SHP77 (cell line): ENCODE results near the gene DIP2C.
"Not testable (repeated sequence)": the region's sequence is repeated elsewhere in the genome, so short reads cannot be mapped to it uniquely, and the experiment has no call there.

Source experiments
- DNase-seq, 2 experiments: peaks; one replicate each; lab custom pipeline; 2025; lab: John Stamatoyannopoulos, UW

Gene DIP2C

DNA sequence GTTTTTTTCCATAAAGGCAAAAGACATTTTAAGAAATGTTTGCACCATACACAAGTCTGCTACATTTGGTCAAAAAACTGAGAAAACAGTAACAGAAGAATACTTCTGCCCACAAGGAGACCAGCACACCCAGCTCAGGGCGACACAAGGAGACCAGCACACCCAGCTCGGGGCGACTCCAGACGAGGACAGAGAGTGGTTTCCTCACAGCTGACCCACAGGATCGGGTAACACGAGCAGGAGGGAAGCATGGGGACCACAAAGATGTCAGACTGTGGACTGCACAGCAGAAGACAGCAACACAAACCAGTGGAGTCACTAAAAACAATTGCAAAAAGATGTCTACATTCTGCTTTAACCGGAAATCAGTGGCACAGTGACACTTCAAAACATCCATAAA, 237.6 kb downstream of the DIP2C start:
- DNase-seq = no peak

DNA sequence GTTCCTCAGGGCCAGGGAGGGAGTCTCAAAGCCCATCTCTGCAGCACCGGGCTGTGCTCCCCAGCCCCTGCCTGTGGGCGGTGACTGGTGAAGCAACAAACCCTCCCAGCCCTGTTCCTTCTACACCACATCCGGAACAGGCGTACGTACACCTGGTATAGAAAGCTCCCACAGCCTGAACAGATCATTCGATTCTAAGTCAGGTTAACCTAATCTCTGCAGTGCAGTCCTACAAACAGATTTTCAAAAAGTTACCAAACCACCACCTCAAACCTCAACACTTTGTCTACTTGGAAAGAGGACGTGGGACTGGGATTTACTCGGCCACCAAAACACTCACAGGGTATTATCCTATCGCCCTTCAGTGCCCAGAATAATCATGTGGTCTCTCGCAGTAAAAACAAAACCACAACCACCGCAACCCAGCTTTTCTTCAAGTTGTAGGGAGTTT, 238.4 kb downstream of the DIP2C start:
- no peak for DNase-seq

DNA sequence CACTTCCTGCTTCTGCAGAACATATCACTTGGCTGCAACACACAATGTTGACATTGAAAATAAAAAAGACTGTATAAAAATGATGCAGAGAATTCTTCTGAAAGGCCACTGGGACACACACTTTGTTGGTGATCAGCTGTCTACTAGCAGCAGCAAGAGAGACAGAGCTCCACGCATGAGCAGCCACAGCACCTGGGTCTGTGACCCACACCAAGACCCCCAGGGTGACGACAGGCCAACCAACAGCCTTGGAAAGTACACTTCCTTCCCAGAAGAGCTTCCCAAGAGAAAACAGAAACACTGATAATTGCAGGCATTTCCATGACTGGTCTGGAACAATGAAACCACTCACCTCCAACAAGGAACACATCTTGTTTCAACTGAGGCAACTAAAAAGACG, 239.0 kb downstream of the DIP2C start:
- DNase-seq = no peak

DNA sequence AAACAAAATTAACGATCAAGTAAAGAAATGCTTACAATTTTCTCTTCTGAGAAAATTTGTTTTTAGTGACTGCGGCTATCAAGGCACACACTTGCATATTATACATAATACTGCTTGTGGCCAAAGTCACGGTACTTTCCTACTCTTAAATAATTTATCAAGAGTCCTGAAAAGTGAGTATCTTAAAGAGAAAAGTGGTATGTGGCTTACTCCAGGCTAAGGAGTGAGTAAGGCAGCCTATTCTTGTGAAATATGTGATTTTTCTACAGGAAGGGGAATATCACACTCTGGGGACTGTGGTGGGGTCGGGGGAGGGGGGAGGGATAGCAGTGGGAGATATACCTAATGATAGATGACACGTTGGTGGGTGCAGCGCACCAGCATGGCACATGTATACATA, 240.1 kb downstream of the DIP2C start:
- DNase-seq = not testable (repeated sequence)

DNA sequence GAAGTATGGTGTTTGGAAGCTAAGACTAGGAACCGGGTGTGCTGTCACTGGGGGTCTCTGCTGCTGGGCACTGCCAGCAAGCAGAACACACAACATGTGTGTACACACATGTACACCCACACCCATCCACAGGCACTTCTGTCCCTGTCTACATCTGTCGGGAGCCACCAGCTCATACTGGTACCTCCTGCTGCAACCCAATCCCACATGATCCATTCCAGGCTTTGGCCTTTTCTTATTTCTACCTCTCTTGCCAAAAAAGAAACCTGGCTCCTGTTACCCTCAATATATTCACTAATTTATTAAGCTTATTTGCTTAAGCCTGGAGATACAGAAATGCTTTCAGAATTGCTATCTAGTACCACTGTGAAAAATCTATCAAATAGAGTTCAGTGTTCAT, 246.0 kb downstream of the DIP2C start:
- DNase-seq = no peak

DNA sequence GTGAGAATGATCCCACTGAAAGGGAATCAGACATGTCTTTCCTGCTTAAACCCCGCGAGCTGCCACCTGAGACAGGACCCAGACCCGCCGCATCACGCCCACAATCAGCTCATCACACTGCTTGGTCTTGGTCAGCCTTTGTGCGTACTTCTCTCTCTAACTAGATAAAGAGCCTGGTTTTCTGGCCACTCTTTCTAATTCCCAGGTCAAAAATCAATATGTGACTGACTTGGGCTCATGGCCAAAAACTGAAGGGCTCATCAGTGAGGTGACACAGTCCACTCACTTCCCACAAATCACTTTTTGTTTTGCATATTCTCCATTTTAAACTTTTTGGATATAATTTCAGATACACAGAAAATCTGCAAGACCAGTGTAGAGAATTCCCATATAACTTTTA, 247.3 kb downstream of the DIP2C start:
- DNase-seq = no peak

DNA sequence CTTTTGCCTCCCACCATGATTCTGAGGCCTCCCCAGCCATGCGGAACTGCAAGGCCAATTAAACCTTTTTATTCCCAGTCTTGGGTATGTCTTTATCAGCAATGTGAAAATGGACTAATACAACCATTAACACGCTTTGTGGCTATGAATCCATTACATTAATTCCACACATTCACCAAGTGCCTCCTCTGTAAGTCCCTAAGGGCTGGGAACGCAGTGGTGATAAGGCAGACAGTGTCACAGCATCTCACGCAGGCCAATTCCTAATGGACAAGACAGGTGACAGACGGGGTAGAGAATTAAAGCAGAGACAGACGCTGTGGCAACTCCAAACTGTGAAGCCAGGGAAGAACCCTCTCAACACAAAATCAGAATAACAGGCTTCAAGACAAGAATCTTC, 247.8 kb downstream of the DIP2C start:
- DNase-seq = no peak

DNA sequence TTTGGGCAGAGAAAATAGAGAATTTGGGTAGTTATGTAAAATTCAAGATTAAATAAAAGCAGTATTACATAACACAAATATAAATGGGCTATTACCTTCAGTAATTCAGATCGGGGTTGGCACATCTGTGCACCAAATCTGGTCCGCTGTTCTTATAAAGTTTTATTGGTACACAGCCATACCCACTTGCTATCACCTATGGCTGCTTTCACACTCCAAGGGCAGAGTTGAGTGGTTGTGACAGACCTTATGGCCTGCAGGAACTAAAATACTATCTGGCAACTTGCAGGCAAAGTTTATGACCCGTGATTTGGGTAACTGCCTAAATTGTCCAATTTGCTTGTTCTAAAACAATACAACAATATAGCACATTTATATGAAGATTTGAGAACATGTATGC, 249.3 kb downstream of the DIP2C start:
- no peak for DNase-seq

DNA sequence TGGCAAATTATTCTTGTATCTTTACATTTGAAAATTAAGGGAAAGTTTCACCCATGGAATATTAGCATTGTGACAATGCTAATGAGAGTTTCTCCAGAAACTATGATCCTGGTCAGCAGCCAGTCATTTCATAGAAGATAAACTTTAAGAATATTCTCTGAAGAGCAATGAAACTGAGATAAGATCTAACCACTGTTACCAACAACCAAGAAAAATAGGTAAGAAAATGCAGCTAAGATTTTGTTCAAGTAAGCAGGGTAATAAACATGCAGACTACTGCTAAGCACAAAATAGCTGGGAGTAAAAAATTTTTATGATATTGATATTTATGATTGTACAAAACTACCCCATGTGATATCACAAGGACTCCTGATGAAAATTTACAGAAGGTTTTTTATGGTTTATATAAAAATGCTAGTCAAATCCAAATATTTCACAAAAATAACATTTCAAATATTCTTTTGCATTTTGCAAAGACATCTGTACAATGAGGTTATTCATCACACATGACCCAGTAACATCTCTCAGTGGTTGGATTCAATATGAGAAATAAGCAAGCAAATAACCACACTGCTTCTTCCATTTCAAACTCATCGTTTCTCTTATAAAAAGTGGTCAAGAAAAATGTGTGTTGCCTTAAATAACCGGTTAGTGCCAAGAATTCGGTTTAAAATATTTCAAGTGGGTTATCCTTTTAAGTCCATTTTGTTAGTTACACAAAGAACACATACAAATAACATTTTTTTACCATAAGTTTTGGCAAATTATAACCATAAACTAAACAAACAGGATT, 251.6 kb downstream of the DIP2C start:
- no peak for DNase-seq

DNA sequence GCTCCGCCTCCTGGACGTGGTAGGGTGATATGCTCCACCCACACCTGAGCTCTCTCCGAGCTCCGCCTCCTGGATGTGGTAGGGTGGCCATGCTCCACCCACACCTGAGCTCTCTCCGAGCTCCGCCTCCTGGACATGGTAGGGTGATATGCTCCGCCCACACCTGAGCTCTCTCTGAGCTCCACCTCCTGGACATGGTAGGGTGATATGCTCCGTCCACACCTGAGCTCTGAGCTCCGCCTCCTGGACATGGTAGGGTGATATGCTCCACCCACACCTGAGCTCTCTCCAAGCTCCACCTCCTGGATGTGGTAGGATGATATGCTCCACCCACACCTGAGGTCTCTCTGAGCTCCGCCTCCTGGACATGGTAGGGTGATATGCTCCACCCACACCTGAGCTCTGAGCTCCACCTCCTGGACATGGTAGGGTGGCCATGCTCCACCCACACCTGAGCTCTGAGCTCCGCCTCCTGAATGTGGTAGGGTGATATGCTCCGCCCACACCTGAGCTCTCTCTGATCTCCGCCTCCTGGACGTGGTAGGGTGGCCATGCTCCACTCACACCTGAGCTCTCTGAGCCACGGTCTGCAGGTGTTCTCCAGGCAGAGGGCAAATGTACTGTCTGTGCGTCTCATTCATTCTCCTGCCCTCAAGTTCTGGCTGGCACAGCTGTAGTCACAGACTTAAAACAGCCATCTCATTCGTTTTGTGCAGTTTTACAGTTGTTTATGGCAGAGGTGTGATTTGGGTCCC, 252.4 kb downstream of the DIP2C start:
- no peak for DNase-seq

DNA sequence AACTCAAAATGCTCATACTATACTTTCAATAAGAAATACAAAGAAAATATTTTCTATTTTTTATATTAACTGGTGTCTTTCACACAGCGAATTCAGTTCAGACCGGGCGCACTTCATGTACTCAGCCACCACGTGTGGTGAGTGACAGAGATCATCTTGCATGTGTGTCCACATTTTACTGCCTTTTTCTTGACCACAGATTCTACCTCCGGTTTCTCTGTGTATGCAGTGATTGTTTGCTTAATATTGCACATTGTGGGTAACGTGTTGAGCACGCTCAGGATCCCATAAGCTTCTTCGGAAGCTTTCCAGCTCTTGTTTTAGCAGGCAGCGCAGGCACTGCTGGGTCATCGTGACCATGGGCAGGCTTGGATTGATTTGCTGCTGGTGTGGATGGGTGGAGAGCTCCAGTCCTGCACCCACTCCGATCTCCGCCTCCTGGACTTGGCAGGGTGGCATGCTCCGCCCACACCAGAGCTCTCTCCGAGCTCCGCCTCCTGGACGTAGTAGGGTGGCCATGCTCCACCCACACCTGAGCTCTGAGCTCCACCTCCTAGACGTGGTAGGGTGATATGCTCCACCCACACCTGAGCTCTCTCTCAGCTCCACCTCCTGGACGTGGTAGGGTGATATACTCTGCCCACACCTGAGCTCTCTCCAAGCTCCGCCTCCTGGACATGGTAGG, 253.3 kb downstream of the DIP2C start:
- no peak for DNase-seq

DNA sequence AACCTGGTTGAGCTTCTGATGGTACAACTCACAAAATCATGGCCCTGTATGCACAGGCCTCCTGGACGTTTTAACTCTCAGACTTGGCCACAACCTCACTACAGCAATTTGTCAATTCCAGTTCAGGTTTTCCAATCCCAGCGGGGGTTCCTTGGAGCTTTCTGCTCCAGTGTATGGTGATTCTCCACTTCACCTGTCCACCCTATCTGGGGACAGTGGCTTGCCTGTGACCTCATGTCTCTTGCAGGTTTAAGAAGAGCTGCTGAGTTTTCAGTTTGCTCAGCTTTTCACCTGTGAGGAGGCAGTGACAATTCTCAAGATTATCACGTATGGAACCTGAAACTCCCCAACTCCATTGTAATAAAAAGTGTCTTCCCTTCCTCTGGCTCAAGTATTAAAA, 254.1 kb downstream of the DIP2C start:
- DNase-seq = no peak

DNA sequence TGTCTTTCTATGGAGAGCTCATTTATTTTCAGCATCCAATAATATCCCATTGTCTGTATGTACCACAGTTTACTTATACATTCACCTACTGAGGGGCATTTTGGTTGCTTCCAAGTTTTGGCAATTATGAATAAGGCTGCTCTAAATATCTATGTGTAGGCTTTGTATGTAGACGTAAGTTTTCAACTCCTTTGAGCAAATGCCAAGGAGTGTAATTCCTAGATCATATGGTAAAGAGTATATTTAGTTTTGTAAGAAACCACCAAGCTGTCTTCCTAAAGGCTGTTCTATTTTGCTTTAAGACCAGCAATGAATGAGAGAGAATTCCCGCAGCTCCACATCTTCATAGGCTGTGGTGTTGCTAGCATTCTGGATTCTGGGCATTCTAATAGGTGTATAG, 259.8 kb downstream of the DIP2C start:
- DNase-seq = no peak

DNA sequence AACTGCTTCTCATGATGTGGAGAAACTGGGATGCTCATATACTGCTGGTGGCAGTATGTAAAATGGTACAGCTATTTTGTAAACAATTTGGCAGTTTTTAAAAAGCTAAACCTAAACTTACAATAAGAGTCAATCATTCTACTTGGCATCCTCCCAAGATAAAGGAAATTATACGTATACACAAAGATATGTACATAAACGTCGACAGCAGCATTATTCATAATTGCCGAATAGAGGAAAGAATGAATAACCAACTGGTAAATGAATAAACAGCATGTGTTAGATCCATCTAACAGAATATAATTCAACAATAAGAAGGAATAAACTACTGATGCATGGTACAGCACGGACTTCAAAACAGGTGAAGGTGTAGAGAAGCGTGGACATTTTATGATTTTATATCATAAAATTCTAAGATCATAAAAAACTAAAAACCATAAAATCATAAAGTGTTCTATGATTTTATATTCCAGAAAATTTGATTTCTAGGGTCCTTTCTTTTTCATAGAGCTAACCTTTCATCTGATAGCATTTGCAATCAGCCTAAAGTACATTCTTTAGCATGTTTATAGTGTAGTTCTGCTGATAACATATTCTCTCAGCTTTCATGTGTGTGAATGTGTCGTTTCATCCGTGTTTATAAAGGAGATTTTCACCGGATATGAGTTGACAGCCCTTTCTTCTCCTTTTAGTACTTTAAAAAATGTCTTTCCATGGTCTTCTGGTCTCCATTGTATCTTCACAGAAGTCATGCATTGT, 261.5 kb downstream of the DIP2C start:
- no peak for DNase-seq

DNA sequence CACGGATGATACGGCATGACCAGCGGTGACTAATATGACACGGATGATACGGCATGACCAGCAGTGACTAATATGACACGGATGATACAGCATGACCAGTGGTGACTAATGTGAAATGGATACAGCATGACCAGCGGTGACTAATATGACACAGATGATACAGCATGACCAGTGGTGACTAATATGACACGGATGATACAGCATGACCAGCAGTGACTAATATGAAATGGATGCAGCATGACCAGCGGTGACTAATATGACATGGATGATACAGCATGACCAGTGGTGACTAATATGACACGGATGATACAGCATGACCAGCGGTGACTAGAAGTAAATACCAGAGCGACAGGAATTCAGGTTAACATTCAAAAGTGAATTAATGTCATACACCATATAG, 264.1 kb downstream of the DIP2C start:
- not testable (repeated sequence) for DNase-seq

DNA sequence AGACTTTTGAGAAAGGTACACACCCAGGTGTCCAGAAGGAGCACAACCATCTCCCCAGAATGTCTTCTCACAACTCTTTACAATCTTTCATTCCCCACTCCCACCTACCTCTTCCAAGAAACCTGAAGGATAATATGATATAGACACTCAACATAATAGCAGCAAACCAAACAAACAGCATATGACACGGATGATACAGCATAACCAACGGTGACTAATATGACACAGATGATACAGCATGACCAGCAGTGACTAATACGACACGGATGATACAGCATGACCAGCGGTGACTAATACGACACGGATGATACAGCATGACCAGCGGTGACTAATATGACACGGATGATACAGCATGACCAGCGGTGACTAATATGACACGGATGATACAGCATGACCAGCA, 264.7 kb downstream of the DIP2C start:
- not testable (repeated sequence) for DNase-seq

DNA sequence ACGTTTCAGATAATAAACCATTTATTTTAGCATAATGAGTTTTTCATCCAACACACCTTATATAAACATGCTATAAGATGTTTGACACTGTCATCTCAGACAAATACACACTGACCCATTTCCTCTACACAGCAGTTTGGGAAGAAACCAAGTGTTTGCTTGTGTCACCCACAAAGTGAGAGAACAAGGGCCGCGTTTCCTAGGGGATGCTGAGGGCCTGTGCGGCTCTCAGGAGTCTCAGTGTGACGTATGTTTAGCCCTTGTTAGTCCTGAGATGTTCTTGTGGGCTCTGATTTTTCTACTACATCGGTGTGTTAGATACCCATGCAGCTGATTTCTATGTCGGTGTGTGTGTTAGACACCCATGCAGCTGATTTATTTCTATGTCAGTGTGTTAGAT, 266.3 kb downstream of the DIP2C start:
- no peak for DNase-seq

DNA sequence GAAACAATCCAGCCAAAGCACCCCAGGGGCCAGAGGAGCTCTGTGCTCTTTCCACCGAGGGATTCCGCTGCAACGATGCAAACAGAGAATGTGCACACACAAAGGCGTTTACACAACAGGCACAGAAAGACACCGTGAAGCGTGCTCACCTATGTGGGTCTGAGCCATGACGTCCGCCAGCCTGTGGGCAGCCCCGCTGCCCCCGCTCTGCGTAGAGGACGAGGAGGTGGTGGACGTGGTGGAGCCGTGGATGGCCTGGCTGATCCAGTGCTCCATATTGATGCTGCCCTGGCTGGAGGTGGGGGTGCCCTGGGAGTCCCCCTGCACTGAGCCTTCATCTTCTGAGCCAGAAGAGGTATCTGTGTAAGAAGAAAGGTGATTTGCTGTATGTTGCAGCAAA, 266.8 kb downstream of the DIP2C start:
- DNase-seq = no peak

DNA sequence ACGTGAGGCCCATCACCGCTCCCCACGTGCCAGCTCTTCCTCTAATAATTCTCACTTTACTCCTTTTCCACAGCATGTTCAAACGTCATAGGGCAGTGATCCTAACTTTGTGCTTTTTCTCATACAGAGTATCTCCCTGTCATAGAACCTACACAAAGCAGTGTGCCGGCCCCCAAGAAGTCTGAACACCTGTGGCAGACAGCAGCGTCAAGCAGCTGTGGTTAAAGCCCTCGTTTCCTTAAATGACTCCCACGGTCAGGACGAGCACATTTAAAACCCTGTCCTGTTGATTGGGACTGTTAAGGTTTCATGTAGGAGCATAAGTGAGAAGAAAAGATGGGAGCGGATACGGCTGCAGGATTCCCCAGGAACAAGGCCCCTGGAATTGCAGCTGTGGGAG, 267.2 kb downstream of the DIP2C start:
- no peak for DNase-seq

DNA sequence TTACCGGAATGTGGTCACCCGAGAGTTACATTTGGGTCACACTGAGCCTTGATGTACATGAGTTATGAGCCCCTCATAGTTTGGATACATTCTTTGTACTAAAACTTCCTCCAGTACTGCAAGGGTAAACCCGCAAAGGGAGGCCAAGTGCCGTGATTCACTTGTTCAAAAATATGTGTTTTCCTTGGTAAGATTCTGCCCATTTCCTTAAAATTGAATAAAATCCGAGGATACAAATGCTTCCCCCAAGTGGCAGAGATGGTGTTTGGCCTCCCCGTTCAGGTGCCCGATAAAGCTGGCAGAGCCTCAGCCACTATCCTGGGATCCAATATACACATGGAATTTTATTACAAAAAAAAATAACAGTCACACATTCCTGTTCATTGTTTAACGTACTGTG, 268.3 kb downstream of the DIP2C start:
- DNase-seq = no peak

DNA sequence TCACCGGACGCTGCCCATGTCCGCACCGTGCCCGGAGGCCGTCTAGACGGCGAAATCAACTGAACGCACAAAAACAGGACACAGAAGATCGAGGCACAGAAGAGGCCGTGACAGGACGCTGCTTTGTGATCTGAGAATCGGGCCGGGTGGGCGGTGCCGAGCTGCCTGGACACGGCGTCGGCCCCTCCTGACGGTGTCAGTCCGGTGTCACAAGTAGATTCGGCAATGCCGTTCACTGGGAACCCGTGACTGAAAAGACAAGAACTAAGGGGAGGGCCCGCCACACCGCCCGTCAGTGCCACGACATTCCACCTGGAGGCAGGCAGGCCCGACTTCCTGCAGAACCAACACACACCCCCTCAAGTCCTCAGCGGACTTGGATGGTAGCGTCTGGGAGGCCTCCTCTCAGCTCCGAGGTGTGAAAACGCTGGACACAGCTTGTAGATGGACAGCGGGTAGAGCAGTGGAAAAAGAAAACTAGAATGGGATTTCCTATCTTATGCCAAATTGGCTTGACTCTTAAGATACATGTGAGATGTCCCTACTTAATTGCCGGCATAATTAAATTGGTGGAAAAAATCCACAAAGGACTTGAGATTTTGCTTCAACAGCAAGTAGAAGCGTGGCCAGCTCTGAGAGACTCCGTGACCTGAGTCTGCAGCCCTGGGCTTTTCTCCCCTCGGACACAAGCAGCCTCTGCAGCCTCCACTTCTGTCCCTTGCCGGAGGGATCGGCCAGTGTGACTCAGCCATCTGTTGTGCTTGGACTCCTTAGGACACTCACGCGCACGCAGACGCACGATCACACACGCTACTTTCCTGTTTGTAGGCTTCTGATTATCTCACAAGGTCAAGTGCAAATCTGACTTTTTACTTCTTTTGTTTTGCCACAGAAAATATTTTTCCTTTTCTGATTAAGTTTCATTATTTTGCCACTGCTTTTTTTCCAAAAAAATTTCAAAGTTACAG, 269.0 kb downstream of the DIP2C start:
- DNase-seq = no peak
